Epidermal melanocyte (primary cell): Measurements from ENCODE around the gene DLEC1.
"Not testable (repeated sequence)": the region's sequence is repeated elsewhere in the genome, so short reads cannot be mapped to it uniquely, and the experiment has no call there.

Source experiments
- DNase-seq: peaks from one replicate; pipeline ENCODE4 v3.0.0; 2011; ENCODE audit warnings: low spot score; ENCODE audit not compliant: insufficient read length

The DLEC1 gene

DNA sequence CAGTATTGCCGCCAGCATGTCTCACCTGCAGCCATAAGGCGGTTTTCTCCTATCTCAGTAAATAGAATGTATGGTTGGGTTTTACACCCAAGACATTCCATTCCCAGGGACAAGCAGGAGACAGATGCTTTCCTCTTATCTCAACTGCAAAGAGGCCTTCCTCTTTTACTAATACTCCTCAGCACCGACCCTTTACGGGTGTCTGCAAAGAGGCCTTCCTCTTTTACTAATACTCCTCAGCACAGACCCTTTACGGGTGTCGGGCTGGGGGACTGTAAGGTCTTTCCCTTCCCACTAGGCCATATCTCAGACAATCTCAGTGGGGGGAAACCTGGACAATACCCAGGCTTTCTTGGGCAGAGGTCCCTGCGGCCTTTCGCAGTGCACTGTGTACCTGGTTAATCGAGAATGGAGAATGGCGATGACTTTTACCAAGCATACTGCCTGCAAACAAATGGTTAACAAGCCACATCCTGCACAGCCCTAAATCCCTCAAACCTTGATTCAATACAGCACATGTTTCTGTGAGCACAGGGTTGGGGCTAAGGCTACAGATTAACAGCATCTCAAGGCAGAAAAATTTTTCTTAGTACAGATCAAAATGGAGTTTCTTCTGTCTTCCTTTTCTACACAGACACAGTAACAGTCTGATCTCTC lies 96.7 kb downstream of the DLEC1 start:
- DNase-seq = not testable (repeated sequence)

DNA sequence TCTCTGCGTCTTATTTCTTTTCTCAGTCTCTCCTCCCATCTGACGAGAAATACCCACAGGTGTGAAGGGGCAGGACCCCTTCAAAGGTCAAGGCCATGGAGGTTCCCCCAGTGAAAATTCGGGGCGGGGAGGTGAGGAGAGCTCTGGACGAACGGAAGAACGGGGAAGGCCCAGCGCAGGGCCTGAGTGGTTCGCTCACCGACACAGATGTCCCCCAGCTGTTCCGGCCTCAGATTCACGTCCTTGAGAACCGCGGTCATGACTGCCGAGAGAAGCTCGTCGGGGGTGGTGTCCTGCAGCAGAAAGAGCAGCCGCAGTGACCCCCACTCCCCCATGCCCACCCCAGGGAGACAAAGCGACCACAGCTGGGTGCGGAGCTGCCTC lies 97.4 kb downstream of the DLEC1 start:
- no peak for DNase-seq

DNA sequence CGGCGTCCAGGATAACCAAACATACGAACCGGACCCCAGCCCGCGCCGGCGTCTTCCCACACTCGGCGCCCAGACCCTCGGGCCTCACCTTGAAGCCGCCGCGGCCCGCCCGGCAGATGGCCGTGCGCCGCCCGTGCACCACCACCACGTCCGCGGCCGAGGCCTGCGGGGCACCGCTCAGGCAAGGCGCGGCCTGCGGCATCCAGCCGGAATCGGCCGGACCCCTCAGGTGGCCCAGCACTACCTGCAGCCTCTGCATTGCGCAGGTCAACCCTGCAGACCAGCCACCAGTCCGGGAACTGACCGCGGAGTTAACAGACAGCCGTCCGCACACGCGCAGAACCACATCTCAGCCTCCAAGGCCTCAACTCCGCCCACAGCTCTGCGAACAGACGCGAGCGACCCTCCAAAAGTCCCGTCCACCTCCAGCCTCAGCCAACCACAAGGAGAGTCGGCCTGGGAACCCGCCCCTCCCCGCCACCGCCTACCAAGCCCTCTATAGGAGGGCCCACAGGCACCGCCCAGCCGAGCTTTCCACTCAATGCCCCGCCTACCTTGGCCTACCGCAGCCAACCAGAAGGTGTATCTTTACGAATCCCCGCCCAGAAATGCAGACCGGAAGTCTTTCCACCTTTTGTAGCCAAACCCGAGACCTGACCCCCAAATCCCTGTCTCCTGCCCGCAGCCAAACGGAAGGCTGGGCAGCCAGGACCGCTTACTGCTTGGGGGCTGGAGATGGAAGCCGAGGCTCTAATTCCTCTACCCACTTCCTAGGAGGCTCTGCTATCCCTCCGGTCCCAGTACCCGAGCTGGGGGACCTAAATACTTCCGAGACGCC lies 98.0 kb downstream of the DLEC1 start, which contains the start of gene ACAA1:
Gene ACAA1 (minus strand): TSS at position 351 of the 838 bp plus-strand sequence. CDS start 92 bp downstream, at position 259.
- peak; percentile 94 for DNase-seq

DNA sequence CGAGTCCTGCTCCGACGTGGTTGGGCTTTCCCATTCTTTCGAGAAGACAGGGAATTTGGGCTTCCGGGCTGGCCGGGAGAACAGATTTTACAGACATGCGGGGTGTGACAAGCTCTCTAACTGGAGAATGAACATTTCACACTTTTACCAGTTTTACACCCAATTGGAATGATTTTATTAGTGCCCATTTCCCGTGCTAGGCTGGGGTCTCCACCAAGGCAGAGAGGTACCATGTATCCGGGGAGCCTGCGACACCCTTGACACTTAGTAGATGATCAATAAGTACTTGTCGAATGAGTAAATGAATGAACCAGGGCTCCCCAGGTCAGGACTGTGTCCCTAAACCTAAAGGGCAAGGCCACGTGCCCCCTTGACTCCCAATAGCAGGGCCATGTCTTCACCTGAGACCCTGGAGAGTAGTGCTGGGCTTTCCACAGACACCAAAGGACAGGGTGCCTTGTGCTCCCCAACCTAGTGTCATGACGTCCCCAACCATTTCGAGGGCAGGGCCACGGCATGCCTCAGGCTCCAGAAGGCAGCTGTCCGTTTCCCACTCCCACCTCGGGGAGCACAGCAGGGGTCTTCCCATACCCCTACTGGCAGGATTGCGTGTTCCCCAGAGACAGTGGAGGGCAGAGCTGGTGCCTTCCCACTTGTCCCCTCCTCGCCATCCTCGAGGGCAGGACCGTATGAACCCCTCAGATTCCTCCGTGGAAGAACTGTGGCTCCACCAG lies 98.8 kb downstream of the DLEC1 start:
- no peak for DNase-seq

DNA sequence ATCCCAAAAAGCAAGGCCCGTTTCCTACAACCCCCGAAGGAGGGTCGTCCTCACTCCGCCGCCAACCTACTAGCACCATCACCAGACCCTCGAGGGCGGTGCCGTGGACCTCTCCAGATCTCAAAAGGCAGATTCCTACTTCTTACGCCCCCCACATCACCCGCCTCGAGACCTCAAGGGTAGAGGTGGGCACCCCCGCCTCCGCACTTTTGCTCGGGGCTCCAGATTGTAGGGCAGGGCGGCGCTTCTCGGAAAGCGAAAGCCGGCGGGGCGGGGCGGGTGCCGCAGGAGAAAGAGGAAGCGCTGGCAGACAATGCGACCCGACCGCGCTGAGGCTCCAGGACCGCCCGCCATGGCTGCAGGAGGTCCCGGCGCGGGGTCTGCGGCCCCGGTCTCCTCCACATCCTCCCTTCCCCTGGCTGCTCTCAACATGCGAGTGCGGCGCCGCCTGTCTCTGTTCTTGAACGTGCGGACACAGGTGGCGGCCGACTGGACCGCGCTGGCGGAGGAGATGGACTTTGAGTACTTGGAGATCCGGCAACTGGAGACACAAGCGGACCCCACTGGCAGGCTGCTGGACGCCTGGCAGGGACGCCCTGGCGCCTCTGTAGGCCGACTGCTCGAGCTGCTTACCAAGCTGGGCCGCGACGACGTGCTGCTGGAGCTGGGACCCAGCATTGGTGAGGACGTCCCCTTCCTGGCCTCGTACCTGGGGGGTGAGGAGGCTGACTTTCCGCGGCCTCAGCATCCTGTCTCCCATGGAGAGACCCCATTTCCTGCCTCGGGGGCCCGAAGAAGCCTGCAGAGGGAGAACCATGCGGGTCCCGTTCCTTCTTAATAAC lies 99.6 kb downstream of the DLEC1 start, which contains the start of gene MYD88:
Gene MYD88 (plus strand): TSS at position 313 of the 842 bp plus-strand sequence. CDS start 40 bp downstream, at position 353.
- no peak for DNase-seq

DNA sequence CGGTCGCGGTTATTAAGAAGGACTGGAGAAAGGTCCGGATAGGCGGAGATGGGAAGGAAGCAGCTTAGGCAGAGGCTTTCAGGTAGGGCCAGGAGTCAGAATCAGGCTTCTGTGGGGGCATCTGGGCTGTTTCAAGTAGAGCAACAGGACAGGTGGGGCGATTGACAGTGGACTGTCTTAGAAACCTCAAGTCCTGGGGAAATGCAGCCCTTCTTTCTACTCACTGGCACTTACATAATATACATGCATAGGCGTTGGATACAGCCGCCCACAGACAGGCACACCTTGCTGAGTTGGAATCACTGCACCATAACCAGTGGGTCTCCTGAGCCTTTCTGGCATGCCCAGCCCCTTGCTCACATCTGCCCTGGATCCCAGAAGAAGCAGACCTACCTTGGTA lies 100.2 kb downstream of the DLEC1 start:
- no peak for DNase-seq

DNA sequence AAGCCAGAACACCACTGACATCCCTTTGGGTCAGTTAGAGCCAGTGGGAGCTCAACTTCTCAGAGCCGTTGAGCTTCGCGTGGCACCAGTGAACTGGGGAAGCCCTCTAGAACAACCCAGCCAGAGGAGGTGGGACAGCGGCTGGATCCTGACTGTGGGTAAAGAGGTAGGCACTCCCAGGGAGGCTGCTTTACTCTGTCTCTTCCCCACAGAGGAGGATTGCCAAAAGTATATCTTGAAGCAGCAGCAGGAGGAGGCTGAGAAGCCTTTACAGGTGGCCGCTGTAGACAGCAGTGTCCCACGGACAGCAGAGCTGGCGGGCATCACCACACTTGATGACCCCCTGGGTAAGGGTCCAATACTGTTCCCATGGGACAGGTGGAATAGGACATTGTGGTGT lies 100.6 kb downstream of the DLEC1 start:
- DNase-seq = no peak

DNA sequence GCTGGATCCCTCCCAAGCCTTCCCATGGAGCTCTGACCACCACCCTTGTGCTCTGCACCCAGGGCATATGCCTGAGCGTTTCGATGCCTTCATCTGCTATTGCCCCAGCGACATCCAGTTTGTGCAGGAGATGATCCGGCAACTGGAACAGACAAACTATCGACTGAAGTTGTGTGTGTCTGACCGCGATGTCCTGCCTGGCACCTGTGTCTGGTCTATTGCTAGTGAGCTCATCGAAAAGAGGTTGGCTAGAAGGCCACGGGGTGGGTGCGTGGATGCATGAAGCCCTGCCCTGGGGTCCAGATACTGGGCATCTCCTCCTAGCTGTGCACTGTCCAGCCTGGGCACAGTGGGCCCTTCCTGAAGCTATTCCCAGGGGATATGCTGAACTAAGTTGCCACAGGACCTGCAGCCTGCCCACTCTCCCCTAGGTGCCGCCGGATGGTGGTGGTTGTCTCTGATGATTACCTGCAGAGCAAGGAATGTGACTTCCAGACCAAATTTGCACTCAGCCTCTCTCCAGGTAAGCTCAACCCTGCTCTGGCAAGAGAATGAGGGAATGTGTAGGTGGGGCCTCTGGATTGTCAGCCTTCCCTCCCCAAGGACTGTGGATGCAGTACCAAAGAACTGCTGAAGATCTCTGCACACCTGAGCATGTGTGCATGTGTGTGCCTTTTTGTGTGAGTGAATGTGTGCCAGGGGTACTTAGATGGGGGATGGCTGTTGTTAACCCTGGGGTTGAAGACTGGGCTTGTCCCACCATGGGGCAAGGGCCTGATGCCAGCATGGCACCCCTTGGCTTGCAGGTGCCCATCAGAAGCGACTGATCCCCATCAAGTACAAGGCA lies 101.5 kb downstream of the DLEC1 start:
- no peak for DNase-seq

DNA sequence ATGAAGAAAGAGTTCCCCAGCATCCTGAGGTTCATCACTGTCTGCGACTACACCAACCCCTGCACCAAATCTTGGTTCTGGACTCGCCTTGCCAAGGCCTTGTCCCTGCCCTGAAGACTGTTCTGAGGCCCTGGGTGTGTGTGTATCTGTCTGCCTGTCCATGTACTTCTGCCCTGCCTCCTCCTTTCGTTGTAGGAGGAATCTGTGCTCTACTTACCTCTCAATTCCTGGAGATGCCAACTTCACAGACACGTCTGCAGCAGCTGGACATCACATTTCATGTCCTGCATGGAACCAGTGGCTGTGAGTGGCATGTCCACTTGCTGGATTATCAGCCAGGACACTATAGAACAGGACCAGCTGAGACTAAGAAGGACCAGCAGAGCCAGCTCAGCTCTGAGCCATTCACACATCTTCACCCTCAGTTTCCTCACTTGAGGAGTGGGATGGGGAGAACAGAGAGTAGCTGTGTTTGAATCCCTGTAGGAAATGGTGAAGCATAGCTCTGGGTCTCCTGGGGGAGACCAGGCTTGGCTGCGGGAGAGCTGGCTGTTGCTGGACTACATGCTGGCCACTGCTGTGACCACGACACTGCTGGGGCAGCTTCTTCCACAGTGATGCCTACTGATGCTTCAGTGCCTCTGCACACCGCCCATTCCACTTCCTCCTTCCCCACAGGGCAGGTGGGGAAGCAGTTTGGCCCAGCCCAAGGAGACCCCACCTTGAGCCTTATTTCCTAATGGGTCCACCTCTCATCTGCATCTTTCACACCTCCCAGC lies 102.4 kb downstream of the DLEC1 start:
- no peak for DNase-seq

DNA sequence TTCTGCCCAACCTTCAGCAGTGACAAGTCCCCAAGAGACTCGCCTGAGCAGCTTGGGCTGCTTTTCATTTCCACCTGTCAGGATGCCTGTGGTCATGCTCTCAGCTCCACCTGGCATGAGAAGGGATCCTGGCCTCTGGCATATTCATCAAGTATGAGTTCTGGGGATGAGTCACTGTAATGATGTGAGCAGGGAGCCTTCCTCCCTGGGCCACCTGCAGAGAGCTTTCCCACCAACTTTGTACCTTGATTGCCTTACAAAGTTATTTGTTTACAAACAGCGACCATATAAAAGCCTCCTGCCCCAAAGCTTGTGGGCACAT lies 102.9 kb downstream of the DLEC1 start:
- DNase-seq = no peak

DNA sequence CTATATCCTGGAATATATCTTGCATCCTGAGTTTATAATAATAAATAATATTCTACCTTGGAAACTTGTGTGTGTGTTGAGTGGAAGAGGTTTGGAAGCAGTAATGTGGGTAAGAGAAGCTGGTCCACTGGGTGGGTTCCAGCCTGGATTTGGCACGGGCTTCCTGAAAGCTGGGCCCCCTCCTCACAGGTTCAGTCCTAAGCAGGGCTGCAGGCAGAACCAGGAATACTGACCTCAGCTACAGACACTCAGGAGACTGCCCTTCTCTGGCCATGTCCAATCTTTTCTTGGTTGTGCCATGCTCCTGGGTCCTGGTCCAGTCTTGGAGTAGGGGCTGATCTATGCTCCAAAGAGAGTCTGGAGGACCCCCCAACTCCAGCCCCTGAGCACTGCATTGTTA lies 104.0 kb downstream of the DLEC1 start:
- DNase-seq = no peak

DNA sequence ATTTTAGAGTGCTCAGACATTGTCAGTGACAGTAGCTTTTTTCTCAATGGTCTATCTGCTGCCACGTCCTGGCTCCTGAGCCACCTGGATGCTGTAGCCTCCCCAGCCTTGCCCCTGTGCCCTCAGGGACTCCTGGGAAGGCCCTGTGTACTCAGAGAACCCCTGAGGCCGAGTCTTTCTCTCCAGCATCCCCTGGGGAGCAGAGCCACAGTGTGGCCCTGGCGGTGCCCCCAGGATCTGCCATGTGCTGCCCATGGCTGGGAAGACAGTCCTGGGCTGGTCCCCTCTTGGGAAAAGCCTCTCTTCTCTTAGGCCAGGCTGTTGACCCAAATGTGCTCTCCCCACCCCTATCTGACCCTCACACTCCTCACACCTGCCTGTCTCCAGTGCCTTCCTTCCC lies 104.5 kb downstream of the DLEC1 start:
- no peak for DNase-seq

DNA sequence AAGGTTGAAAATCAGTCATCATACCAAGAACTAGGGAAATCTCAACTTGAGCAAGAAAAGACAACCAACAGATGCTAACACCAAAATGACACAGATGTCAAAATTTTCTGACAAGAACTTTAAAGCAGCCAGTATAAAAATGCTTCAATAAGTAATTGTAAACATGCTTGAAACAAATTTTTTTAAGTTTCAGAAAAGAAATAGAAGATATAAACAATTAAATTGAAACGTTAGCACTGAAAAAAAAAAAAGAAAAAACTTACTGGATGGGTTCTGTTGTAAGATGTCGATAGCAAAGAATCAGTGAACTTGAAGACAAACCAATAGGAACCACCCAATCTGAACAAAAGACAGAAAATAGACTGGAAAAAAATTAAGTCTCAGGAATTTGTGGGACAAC lies 107.5 kb downstream of the DLEC1 start:
- DNase-seq = no peak

DNA sequence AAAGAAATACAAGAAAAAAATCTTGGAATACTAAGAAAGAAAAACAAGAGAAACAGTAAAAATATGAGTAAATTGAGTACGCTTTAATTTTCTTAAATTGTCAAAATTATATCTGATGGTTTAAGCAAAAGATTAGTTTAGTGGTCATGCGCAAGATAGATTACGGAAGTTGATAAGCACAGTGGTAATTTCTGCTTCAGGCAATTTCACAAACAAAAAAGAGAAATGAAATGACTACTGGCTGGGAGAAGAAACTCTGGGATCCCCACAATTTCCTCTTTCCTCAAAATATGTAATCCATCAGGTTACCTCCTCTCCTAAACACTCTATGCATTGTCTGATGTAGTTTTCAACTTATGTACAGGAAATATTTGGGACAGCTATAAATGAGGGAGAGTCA lies 108.4 kb downstream of the DLEC1 start:
- no peak for DNase-seq

DNA sequence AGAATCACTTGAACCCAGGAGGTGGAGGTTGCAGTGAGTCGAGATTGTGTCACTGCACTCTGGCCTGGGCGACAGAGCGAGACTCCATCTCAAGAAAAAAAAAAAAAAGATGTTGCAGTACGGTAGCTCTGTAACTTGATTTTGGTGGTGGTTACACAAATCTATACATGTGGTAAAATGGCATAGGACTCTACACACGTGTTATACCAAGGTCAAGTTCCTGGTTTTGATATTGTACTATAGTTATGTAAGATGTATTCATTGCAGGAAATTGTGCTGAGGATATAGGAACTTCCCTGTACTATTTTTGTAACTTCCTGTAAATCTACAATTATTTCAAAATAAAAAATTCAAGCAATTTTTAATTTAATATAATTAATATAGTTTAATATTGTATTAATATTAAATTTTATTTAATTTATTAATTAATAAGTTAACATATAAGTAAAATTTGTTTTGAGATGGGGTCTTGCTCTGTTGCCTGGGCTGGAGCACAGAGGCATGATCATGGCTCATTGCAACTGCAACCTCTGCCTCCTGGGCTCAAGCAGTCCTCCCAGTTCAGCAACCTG lies 109.4 kb downstream of the DLEC1 start:
- no peak for DNase-seq

DNA sequence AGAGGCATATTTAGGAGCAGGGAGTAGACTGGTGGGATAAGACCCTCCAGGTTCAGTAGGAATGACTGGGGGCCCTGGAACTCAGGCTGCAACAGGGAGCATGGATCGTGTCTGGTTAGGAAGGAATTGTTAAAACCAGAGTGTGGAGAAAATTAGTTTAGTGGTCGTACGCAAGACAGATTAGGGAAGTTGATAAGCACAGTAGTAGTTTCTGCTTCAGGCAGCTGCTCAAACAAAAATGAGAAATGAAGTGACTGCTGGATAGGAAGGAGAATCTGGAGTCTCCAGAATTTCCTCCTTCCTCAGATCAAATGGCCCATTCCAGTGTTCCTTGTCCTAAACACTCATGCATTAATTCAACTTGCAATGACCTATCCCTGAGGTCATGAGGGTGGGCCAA lies 110.7 kb downstream of the DLEC1 start:
- DNase-seq = no peak

DNA sequence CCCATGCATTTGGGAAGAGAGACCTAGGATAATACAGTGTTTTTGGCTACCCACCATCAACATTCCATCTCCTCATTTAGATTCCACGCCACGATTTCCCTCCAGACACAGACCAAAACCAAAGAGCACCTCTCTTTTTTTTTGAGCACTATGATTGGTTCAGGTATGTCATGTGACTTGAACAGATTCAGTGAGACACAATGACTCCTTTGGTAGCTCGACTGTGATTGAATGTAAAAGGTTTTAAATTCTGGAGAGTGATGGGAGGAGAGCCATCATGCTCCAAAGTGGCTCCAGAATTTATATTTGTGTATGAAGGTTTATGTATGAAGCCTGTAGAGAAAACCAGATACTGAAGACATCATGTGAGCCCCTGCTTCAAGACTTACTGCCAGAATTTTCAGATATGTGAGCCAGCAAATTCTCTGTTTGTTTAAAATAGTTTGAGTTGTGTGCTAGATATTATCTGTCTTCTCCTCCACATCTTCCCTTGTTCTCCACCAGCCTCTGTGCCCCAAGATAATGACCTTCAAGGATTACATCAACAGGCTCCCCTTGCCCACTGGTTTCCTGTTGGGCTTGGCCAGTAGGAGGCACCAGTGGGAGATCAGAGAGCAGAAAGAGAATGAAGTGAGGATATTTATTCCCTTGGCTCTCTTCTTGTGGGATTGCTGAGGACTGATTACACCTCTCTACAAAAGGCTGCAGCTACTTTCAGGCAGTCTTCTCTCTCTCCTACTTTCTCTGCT lies 111.9 kb downstream of the DLEC1 start:
- DNase-seq = no peak

DNA sequence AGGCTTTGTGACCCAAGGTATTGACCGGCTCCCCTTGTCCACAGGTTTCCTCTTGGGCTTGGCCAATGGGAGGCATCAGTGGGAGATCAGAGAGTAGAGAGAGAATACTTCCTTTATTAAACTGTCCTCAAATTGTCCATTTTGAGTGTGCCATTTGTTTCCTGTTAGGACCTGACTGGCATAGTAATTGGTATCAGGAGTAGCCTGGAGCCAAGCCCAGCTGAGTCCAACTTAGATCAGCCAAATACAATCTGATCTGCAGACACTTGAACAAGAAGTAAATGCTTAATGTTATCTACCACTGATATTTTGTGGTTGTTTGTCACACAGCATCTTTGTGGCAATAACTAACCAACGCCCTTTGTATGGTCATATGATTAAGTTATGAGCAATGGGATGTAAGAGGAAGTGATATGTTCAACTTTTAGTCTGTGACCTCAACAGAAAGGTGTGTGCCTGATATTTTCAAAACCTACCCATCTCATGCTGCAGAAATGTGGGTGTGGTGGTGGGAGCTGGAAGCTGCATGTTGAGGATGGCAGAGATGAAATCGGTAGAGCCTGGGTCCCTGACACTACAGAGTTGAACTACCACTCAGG lies 112.8 kb downstream of the DLEC1 start:
- no peak for DNase-seq
